AG20443 (cell line): ENCODE data around the gene MALAT1.
A peak's percentile ranks its signal among the peaks of the same experiment; 100 is the strongest.
"Not testable (repeated sequence)": the region's sequence is repeated elsewhere in the genome, so short reads cannot be mapped to it uniquely, and the experiment has no call there.

Experiments
- DNase-seq: peaks from one replicate; pipeline ENCODE4 v3.0.0; 2012; ENCODE audit warnings: low spot score, mixed read lengths

MALAT1 gene

DNA sequence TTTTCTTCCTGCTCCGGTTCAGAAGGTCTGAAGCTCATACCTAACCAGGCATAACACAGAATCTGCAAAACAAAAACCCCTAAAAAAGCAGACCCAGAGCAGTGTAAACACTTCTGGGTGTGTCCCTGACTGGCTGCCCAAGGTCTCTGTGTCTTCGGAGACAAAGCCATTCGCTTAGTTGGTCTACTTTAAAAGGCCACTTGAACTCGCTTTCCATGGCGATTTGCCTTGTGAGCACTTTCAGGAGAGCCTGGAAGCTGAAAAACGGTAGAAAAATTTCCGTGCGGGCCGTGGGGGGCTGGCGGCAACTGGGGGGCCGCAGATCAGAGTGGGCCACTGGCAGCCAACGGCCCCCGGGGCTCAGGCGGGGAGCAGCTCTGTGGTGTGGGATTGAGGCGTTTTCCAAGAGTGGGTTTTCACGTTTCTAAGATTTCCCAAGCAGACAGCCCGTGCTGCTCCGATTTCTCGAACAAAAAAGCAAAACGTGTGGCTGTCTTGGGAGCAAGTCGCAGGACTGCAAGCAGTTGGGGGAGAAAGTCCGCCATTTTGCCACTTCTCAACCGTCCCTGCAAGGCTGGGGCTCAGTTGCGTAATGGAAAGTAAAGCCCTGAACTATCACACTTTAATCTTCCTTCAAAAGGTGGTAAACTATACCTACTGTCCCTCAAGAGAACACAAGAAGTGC lies 661 bp upstream of the MALAT1 start:
- DNase-seq, result no peak

DNA sequence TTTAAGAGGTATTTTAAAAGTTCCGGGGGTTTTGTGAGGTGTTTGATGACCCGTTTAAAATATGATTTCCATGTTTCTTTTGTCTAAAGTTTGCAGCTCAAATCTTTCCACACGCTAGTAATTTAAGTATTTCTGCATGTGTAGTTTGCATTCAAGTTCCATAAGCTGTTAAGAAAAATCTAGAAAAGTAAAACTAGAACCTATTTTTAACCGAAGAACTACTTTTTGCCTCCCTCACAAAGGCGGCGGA lies 193 bp upstream of the MALAT1 start:
- no peak for DNase-seq

DNA sequence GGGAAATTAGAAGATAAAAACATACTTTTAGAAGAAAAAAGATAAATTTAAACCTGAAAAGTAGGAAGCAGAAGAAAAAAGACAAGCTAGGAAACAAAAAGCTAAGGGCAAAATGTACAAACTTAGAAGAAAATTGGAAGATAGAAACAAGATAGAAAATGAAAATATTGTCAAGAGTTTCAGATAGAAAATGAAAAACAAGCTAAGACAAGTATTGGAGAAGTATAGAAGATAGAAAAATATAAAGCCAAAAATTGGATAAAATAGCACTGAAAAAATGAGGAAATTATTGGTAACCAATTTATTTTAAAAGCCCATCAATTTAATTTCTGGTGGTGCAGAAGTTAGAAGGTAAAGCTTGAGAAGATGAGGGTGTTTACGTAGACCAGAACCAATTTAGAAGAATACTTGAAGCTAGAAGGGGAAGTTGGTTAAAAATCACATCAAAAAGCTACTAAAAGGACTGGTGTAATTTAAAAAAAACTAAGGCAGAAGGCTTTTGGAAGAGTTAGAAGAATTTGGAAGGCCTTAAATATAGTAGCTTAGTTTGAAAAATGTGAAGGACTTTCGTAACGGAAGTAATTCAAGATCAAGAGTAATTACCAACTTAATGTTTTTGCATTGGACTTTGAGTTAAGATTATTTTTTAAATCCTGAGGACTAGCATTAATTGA lies 1.0 kb downstream of the MALAT1 start:
- no peak for DNase-seq

DNA sequence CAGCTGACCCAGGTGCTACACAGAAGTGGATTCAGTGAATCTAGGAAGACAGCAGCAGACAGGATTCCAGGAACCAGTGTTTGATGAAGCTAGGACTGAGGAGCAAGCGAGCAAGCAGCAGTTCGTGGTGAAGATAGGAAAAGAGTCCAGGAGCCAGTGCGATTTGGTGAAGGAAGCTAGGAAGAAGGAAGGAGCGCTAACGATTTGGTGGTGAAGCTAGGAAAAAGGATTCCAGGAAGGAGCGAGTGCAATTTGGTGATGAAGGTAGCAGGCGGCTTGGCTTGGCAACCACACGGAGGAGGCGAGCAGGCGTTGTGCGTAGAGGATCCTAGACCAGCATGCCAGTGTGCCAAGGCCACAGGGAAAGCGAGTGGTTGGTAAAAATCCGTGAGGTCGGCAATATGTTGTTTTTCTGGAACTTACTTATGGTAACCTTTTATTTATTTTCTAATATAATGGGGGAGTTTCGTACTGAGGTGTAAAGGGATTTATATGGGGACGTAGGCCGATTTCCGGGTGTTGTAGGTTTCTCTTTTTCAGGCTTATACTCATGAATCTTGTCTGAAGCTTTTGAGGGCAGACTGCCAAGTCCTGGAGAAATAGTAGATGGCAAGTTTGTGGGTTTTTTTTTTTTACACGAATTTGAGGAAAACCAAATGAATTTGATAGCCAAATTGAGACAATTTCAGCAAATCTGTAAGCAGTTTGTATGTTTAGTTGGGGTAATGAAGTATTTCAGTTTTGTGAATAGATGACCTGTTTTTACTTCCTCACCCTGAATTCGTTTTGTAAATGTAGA lies 1.7 kb downstream of the MALAT1 start:
- DNase-seq, result no peak

DNA sequence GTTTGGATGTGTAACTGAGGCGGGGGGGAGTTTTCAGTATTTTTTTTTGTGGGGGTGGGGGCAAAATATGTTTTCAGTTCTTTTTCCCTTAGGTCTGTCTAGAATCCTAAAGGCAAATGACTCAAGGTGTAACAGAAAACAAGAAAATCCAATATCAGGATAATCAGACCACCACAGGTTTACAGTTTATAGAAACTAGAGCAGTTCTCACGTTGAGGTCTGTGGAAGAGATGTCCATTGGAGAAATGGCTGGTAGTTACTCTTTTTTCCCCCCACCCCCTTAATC lies 2.3 kb downstream of the MALAT1 start:
- DNase-seq, result no peak

DNA sequence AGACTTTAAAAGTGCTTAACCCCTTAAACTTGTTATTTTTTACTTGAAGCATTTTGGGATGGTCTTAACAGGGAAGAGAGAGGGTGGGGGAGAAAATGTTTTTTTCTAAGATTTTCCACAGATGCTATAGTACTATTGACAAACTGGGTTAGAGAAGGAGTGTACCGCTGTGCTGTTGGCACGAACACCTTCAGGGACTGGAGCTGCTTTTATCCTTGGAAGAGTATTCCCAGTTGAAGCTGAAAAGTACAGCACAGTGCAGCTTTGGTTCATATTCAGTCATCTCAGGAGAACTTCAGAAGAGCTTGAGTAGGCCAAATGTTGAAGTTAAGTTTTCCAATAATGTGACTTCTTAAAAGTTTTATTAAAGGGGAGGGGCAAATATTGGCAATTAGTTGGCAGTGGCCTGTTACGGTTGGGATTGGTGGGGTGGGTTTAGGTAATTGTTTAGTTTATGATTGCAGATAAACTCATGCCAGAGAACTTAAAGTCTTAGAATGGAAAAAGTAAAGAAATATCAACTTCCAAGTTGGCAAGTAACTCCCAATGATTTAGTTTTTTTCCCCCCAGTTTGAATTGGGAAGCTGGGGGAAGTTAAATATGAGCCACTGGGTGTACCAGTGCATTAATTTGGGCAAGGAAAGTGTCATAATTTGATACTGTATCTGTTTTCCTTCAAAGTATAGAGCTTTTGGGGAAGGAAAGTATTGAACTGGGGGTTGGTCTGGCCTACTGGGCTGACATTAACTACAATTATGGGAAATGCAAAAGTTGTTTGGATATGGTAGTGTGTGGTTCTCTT lies 2.8 kb downstream of the MALAT1 start:
- DNase-seq, result no peak

DNA sequence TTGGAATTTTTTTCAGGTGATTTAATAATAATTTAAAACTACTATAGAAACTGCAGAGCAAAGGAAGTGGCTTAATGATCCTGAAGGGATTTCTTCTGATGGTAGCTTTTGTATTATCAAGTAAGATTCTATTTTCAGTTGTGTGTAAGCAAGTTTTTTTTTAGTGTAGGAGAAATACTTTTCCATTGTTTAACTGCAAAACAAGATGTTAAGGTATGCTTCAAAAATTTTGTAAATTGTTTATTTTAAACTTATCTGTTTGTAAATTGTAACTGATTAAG lies 3.4 kb downstream of the MALAT1 start:
- no peak for DNase-seq

DNA sequence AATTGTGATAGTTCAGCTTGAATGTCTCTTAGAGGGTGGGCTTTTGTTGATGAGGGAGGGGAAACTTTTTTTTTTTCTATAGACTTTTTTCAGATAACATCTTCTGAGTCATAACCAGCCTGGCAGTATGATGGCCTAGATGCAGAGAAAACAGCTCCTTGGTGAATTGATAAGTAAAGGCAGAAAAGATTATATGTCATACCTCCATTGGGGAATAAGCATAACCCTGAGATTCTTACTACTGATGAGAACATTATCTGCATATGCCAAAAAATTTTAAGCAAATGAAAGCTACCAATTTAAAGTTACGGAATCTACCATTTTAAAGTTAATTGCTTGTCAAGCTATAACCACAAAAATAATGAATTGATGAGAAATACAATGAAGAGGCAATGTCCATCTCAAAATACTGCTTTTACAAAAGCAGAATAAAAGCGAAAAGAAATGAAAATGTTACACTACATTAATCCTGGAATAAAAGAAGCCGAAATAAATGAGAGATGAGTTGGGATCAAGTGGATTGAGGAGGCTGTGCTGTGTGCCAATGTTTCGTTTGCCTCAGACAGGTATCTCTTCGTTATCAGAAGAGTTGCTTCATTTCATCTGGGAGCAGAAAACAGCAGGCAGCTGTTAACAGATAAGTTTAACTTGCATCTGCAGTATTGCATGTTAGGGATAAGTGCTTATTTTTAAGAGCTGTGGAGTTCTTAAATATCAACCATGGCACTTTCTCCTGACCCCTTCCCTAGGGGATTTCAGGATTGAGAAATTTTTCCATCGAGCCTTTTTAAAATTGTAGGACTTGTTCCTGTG lies 3.9 kb downstream of the MALAT1 start:
- no peak for DNase-seq

DNA sequence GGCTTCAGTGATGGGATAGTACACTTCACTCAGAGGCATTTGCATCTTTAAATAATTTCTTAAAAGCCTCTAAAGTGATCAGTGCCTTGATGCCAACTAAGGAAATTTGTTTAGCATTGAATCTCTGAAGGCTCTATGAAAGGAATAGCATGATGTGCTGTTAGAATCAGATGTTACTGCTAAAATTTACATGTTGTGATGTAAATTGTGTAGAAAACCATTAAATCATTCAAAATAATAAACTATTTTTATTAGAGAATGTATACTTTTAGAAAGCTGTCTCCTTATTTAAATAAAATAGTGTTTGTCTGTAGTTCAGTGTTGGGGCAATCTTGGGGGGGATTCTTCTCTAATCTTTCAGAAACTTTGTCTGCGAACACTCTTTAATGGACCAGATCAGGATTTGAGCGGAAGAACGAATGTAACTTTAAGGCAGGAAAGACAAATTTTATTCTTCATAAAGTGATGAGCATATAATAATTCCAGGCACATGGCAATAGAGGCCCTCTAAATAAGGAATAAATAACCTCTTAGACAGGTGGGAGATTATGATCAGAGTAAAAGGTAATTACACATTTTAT lies 4.6 kb downstream of the MALAT1 start:
- no peak for DNase-seq

DNA sequence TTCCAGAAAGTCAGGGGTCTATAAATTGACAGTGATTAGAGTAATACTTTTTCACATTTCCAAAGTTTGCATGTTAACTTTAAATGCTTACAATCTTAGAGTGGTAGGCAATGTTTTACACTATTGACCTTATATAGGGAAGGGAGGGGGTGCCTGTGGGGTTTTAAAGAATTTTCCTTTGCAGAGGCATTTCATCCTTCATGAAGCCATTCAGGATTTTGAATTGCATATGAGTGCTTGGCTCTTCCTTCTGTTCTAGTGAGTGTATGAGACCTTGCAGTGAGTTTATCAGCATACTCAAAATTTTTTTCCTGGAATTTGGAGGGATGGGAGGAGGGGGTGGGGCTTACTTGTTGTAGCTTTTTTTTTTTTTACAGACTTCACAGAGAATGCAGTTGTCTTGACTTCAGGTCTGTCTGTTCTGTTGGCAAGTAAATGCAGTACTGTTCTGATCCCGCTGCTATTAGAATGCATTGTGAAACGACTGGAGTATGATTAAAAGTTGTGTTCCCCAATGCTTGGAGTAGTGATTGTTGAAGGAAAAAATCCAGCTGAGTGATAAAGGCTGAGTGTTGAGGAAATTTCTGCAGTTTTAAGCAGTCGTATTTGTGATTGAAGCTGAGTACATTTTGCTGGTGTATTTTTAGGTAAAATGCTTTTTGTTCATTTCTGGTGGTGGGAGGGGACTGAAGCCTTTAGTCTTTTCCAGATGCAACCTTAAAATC lies 5.3 kb downstream of the MALAT1 start:
- DNase-seq, result no peak

DNA sequence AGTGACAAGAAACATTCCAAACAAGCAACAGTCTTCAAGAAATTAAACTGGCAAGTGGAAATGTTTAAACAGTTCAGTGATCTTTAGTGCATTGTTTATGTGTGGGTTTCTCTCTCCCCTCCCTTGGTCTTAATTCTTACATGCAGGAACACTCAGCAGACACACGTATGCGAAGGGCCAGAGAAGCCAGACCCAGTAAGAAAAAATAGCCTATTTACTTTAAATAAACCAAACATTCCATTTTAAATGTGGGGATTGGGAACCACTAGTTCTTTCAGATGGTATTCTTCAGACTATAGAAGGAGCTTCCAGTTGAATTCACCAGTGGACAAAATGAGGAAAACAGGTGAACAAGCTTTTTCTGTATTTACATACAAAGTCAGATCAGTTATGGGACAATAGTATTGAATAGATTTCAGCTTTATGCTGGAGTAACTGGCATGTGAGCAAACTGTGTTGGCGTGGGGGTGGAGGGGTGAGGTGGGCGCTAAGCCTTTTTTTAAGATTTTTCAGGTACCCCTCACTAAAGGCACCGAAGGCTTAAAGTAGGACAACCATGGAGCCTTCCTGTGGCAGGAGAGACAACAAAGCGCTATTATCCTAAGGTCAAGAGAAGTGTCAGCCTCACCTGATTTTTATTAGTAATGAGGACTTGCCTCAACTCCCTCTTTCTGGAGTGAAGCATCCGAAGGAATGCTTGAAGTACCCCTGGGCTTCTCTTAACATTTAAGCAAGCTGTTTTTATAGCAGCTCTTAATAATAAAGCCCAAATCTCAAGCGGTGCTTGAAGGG lies 6.0 kb downstream of the MALAT1 start:
- no peak for DNase-seq

DNA sequence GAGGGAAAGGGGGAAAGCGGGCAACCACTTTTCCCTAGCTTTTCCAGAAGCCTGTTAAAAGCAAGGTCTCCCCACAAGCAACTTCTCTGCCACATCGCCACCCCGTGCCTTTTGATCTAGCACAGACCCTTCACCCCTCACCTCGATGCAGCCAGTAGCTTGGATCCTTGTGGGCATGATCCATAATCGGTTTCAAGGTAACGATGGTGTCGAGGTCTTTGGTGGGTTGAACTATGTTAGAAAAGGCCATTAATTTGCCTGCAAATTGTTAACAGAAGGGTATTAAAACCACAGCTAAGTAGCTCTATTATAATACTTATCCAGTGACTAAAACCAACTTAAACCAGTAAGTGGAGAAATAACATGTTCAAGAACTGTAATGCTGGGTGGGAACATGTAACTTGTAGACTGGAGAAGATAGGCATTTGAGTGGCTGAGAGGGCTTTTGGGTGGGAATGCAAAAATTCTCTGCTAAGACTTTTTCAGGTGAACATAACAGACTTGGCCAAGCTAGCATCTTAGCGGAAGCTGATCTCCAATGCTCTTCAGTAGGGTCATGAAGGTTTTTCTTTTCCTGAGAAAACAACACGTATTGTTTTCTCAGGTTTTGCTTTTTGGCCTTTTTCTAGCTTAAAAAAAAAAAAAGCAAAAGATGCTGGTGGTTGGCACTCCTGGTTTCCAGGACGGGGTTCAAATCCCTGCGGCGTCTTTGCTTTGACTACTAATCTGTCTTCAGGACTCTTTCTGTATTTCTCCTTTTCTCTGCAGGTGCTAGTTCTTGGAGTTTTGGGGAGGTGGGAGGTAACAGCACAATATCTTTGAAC lies 6.8 kb downstream of the MALAT1 start:
- DNase-seq, result no peak

DNA sequence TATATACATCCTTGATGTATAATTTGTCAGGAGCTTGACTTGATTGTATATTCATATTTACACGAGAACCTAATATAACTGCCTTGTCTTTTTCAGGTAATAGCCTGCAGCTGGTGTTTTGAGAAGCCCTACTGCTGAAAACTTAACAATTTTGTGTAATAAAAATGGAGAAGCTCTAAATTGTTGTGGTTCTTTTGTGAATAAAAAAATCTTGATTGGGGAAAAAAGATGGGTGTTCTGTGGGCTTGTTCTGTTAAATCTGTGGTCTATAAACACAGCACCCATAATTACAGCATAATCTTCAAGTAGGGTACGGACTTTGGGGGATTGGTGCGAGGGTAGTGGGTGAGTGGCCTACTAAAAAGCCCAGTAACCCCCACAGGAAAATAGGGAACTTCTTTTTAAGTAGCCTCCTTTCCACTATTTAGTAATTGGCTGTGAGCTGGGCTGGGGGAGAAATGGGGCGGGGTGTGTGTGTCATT lies 7.5 kb downstream of the MALAT1 start:
- DNase-seq, result no peak

DNA sequence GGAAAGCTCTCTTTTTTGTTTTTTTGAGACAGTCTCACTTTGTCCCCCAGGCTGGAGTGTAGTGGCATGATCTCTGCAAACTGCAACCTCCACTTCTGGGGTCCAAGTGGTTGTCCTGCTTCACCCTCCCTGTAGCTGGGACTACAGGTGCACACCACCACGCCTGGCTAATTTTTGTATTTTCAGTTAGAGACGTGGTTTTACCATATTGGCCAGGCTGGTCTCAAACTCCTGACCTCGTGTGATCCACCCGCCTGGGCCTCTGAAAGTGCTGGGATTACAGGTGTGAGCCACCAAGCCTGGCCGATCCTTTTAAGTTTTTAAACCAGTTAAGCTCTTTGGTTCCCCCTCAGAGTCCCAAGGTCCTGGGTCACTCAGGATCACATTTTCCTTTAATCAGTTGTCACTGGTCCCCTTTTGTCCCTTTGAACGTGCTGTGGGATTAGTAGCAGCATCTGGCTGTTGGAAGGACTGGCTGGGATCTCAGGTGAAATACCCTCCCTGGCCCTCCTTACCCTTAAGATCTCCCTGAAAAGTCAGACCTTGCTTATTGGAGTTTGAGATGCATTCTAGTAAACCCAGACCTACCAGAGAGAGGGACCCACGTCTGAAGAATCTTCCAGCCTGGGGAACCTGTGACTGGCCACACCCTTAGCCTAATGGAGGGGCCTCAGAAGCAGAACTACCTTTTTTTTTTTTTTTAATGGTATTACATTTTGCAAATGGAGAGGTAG lies 8.1 kb downstream of the MALAT1 start:
- peak; percentile 20 for DNase-seq

DNA sequence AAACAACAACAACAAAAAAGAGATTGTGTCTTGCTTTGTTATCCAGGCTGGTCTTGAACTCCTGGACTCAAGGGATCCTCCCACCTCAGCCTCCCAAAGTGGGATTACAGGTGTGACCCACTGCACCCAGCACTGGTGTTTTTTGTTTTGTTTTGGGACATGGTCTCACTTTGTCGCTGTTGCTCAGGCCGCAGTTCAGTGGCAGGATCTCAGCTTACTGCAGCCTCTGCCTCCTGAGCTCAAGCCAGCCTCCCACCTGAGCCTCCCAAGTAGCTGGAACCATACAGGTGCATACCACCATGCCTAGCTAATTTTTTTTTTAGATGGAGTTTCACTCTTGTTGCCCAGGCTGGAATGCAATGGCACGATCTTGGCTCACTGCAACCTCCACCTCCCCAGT lies 13.5 kb downstream of the MALAT1 start:
- DNase-seq, result not testable (repeated sequence)

DNA sequence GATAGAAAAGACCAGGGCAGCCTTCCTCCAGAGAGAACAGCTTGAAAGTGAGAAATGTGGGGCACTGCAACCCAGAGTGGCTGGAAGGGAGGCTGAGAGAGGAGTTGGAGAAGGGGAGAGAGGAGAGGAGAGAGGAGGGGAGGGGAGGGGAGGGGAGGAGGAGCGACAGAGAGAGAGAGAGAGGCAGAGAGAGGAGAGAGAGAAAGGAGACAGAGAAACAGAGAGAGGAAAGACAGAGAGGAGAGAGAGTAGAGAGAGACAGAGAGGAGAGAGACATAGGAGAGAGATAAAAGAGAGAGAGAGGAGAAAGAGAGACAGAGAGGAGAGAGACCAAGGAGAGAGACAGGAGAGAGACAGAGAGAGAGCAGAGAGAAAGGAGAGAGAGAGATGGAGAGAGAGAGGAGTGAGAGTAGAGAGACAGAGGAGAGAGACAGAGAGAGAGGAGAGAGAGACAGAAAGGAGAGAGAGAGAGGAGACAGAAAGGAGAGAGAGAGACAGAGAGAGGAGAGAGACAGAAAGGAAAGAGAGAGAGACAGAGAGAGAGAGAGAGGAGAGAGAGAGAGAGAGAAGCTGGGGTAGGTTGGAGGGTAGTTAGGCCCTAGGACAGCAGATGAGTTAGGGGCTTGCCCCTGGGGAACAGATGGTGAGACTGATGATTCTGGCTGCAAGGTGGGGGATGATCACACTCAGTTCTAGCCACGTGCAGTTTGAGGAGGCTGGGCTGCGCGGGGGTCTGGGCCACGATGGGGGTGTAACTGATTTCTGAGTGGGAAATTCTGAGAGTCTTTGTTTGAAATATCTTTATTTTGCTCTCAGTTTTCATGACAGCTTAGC lies 17.5 kb downstream of the MALAT1 start:
- no peak for DNase-seq

DNA sequence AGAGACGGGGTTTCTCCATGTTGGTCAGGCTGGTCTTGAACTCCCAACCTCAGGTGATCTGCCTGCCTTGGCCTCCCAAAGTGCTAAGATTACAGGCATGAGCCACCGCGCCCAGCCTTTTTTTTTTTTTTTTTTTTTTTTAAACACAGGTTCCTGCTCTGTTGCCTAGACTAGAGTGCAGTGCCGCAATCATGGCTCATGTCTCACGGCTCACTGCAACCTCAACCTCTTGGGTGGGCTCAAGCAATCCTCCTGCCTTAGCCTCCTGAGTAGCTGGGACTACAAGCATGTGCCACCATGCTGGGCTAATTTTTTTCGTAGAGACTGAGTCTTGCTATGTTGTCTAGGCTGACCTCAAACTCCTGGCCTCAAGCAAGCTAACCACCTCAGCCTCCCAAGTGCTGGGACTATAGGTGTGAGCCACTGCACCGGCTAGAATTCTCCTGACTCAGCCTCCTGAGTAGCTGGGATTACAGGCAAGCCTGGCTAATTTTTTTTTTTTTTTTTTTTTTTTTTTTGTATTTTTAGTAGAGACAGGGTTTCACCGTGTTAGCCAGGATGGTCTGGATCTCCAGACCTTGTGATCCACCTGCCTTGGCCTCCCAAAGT lies 20.2 kb downstream of the MALAT1 start:
- not testable (repeated sequence) for DNase-seq
